C4-2B (cell line): ENCODE data around the gene ELOVL6.

ENCODE experiments used
- H3K27ac ChIP-seq: fragments of 450-650 bp; 2 replicates; pipeline ENCODE4 v1.5.1; 2017
- CTCF ChIP-seq: fragments of 450-650 bp; conservative IDR thresholded peaks from 2 replicates; pipeline ENCODE4 v1.5.1; 2017; ENCODE audit warnings: mild to moderate bottlenecking
- ZFX ChIP-seq: fragments of 450-650 bp; IDR thresholded peaks from 2 replicates; pipeline ENCODE4 v1.6.1; 2017

The ELOVL6 gene

GRCh38 chr4:110106931-110107296, 91.5 kb downstream of the ELOVL6 start:
- no peak overlapping the region for H3K27ac ChIP-seq
- TF ChIP-seq CTCF (no peak), ZFX (no peak)

GRCh38 chr4:110104661-110105060, 93.8 kb downstream of the ELOVL6 start:
- no peak overlapping the region for H3K27ac ChIP-seq
- TF ChIP-seq ZFX (no peak), CTCF (no peak)

- H3K27ac ChIP-seq: no peak overlapping the region
- TF ChIP-seq ZFX (no peak), CTCF (no peak)
These were observed 98.8 kb downstream of the ELOVL6 start for GRCh38 chr4:110099638-110100037.

- no peak for TF ChIP-seq ZFX
- TF ChIP-seq CTCF: no peak
- no peak overlapping the region for H3K27ac ChIP-seq
These were observed 102.0 kb downstream of the ELOVL6 start for GRCh38 chr4:110096405-110096804.

GRCh38 chr4:110092646-110093045, 105.8 kb downstream of the ELOVL6 start:
- TF ChIP-seq CTCF: no peak
- no peak for TF ChIP-seq ZFX
- H3K27ac ChIP-seq: no peak overlapping the region

- no peak for TF ChIP-seq ZFX
- TF ChIP-seq CTCF: no peak
- no peak overlapping the region for H3K27ac ChIP-seq
These were observed 106.8 kb downstream of the ELOVL6 start for GRCh38 chr4:110091434-110092140.

- H3K27ac ChIP-seq: no peak overlapping the region
- TF ChIP-seq CTCF (no peak), ZFX (no peak)
These were observed 109.7 kb downstream of the ELOVL6 start for GRCh38 chr4:110088670-110089069.
